H9 (cell line): Measurements from ENCODE around the gene SLC13A4. TPM values are rescaled to one million over a fixed set of nuclear protein-coding genes. Genes with fewer than 3 reads are reported as not detected.

Experiments
- DNase-seq: peaks from one replicate; pipeline ENCODE4 v3.0.0-alpha.2; 2017
- H2AFZ ChIP-seq: one replicate; pipeline ENCODE4 v1.6.1; 2013; ENCODE audit warnings: mild to moderate bottlenecking, low read length, control low read depth, moderate library complexity
- H2AK5ac ChIP-seq: 2 replicates; pipeline ENCODE4 v1.6.1; 2013; ENCODE audit warnings: low read length, control low read depth, mixed read lengths; ENCODE audit not compliant: insufficient read length
- H2BK120ac ChIP-seq: one replicate; pipeline ENCODE4 v1.6.1; 2013; ENCODE audit warnings: low read depth, mild to moderate bottlenecking, low read length, control low read depth, inconsistent platforms; ENCODE audit not compliant: poor library complexity, severe bottlenecking
- H2BK12ac ChIP-seq: 2 replicates; pipeline ENCODE4 v1.6.1; 2013; ENCODE audit warnings: low read length, control low read depth, mixed read lengths, low read depth; ENCODE audit not compliant: insufficient read length
- H2BK15ac ChIP-seq: 2 replicates; pipeline ENCODE4 v1.6.1; 2013; ENCODE audit warnings: low read depth, low read length, control low read depth
- H2BK20ac ChIP-seq: one replicate; pipeline ENCODE4 v1.6.1; 2013; ENCODE audit warnings: low read depth, mild to moderate bottlenecking, low read length, control low read depth, inconsistent platforms; ENCODE audit not compliant: poor library complexity, severe bottlenecking
- H2BK5ac ChIP-seq: 2 replicates; pipeline ENCODE4 v1.6.1; 2013; ENCODE audit warnings: low read length, control low read depth, mixed read lengths; ENCODE audit not compliant: insufficient read length
- H3K14ac ChIP-seq: 2 replicates; pipeline ENCODE4 v1.6.1; 2013; ENCODE audit warnings: low read length, control low read depth; ENCODE audit not compliant: insufficient read depth
- H3K18ac ChIP-seq: 2 replicates; pipeline ENCODE4 v1.6.1; 2013; ENCODE audit warnings: low read depth, mild to moderate bottlenecking, mixed read lengths, low read length, control low read depth; ENCODE audit not compliant: insufficient read length
- H3K23ac ChIP-seq: 2 replicates; pipeline ENCODE4 v1.6.1; 2013; ENCODE audit warnings: low read length, control low read depth, mixed read lengths, low read depth; ENCODE audit not compliant: insufficient read length
- H3K23me2 ChIP-seq: 2 replicates; pipeline ENCODE4 v1.6.1; 2013; ENCODE audit warnings: low read depth, mild to moderate bottlenecking, mixed read lengths, low read length, control low read depth; ENCODE audit not compliant: insufficient read length, poor library complexity, severe bottlenecking
- H3K27ac ChIP-seq: 2 replicates; pipeline ENCODE4 v1.5.1; 2013; ENCODE audit warnings: low read length, control low read depth, mixed read lengths, low read depth; ENCODE audit not compliant: insufficient read length
- H3K27me3 ChIP-seq: 2 replicates; pipeline ENCODE4 v1.6.1; 2013; ENCODE audit warnings: low read length, control low read depth, inconsistent platforms; ENCODE audit not compliant: insufficient read depth
- H3K4ac ChIP-seq: 2 replicates; pipeline ENCODE4 v1.6.1; 2013; ENCODE audit warnings: low read depth, mild to moderate bottlenecking, control low read depth, inconsistent platforms, low read length, moderate library complexity
- H3K4me1 ChIP-seq: 2 replicates; pipeline ENCODE4 v1.6.1; 2013; ENCODE audit warnings: low read length, control low read depth, inconsistent platforms; ENCODE audit not compliant: insufficient read depth
- H3K4me2 ChIP-seq: 2 replicates; pipeline ENCODE4 v1.6.1; 2013; ENCODE audit warnings: low read length, control low read depth, mixed read lengths; ENCODE audit not compliant: insufficient read length, insufficient read depth
- H3K56ac ChIP-seq: 2 replicates; pipeline ENCODE4 v1.6.1; 2013; ENCODE audit warnings: low read depth, mild to moderate bottlenecking, mixed read lengths, low read length, control low read depth; ENCODE audit not compliant: insufficient read length
- H3K79me1 ChIP-seq: 2 replicates; pipeline ENCODE4 v1.6.1; 2013; ENCODE audit warnings: low read depth, mild to moderate bottlenecking, moderate library complexity, low read length, control low read depth, inconsistent platforms; ENCODE audit not compliant: insufficient read depth, poor library complexity, severe bottlenecking
- H3K79me2 ChIP-seq: 2 replicates; pipeline ENCODE4 v1.6.1; 2013; ENCODE audit warnings: low read length, control low read depth, inconsistent platforms; ENCODE audit not compliant: insufficient read depth
- H3K9ac ChIP-seq: 2 replicates; pipeline ENCODE4 v1.6.1; 2013; ENCODE audit warnings: low read length, control low read depth, mixed read lengths; ENCODE audit not compliant: insufficient read length; ENCODE audit errors: extremely low read depth
- H3K9me3 ChIP-seq: one replicate; pipeline ENCODE4 v1.6.1; 2013; ENCODE audit warnings: low read depth, low read length, inconsistent platforms; ENCODE audit not compliant: control insufficient read depth
- H3T11ph ChIP-seq: one replicate; pipeline ENCODE4 v1.6.1; 2013; ENCODE audit warnings: mild to moderate bottlenecking, low read length, control low read depth, inconsistent platforms
- H4K20me1 ChIP-seq: one replicate; pipeline ENCODE4 v1.6.1; 2013; ENCODE audit not compliant: control insufficient read depth, insufficient read length, insufficient read depth
- H4K5ac ChIP-seq: 2 replicates; pipeline ENCODE4 v1.6.1; 2013; ENCODE audit warnings: low read depth, mild to moderate bottlenecking, mixed read lengths, low read length, control low read depth; ENCODE audit not compliant: insufficient read length
- H4K8ac ChIP-seq: replicated peaks from 2 replicates; pipeline ENCODE4 v1.6.1; 2013; ENCODE audit warnings: low read length, control low read depth, mixed read lengths, low read depth; ENCODE audit not compliant: insufficient read length
- H4K91ac ChIP-seq: 2 replicates; pipeline ENCODE4 v1.6.1; 2013; ENCODE audit warnings: low read depth, mild to moderate bottlenecking, moderate library complexity, mixed read lengths, low read length, control low read depth; ENCODE audit not compliant: insufficient read length
- H3K27ac Mint-ChIP-seq, 3 experiments: 2 replicates in 2 of 3; 3 replicates in 1 of 3; pipeline ENCODE4 v1.8.0; 2020 to 2021; ENCODE audit warnings: mixed read lengths in 3 of 3, mild to moderate bottlenecking in 1 of 3, moderate library complexity in 1 of 3
- H3K27me3 Mint-ChIP-seq: 2 replicates; pipeline ENCODE4 v1.8.0; 2021; ENCODE audit warnings: low read depth, mild to moderate bottlenecking, moderate library complexity, mixed read lengths
- H3K36me3 Mint-ChIP-seq, 3 experiments: 2 replicates in 2 of 3; 3 replicates in 1 of 3; pipeline ENCODE4 v1.8.0; 2020 to 2021; ENCODE audit warnings: low read depth in 3 of 3, mixed read lengths in 3 of 3; ENCODE audit not compliant: insufficient read depth in 1 of 3
- H3K4me1 Mint-ChIP-seq, 2 experiments: 2 replicates each; pipeline ENCODE4 v1.8.0; 2020; ENCODE audit warnings: mixed read lengths in 2 of 2
- H3K4me3 Mint-ChIP-seq, 2 experiments: 2 replicates in 1 of 2; 3 replicates in 1 of 2; pipeline ENCODE4 v1.8.0; 2020 to 2021; ENCODE audit warnings: mild to moderate bottlenecking in 2 of 2, mixed read lengths in 2 of 2, moderate library complexity in 1 of 2
- H3K9me3 Mint-ChIP-seq, 2 experiments: 2 replicates in 1 of 2; 3 replicates in 1 of 2; pipeline ENCODE4 v1.8.0; 2020; ENCODE audit warnings: mild to moderate bottlenecking in 2 of 2, mixed read lengths in 2 of 2, moderate library complexity in 1 of 2
- WGBS: extraction: QIAGEN DNeasy Blood & Tissue Kit; methylation state at CpG from one replicate; pipeline ENCODE4 v1.1.7; 2013; ENCODE audit warnings: missing lambda C conversion rate, low lambda C conversion rate, mixed read lengths; ENCODE audit not compliant: insufficient read length; ENCODE audit errors: extremely low coverage; 5-methylcytosine and 5-hydroxymethylcytosine counted together
- total RNA-seq: library from RNA; stranded (reverse); gene quantifications from 2 replicates; pipeline ENCODE4 v1.2.1, GENCODE V29; 2021
- TF ChIP-seq, protein P1 (sequence below): fragments of 200-600 bp; sonication (generic); conservative IDR thresholded peaks from 3 replicates; pipeline ENCODE4 v1.8.0; 2021; ENCODE audit warnings: antibody characterized with exemption, mild to moderate bottlenecking

Gene SLC13A4
- total RNA-seq, 1 experiment from 2014 or later, result 3.5 TPM

DNA sequence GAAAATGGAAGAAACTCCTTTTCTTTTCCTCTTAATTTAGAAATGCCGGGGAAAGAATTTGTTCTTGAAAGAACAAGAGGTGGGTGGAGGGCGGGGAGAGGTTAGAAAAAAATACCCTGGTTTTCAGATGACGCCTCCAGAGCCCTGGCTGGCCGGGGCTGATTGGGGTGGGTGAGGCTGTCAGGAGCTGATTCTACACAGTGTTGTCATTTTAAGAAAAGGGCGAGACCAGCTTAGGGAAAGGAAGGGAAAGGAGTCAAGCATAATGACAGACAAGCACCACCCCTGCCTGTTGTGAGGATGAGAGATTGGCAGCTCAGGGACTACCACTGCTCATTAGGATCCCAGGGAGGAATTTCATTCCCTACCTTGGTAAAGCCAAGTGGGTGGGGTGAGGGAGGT, 30.5 kb upstream of the SLC13A4 start:
- Mint-ChIP-seq H3K4me3 (no peak overlapping the region), H3K36me3 (peaks cover 3 to 10% (median 4%) of the 10 kb centered on the region in 3 experiments; a peak in 6 of 7 replicates), H3K9me3 (peaks cover 11 to 15% of the 10 kb centered on the region in 2 experiments; a peak in 4 of 5 replicates), H3K27me3 (no peaks in the 10 kb centered on the region), H3K27ac (peak overlapping the region; percentile 36 to 79 (median 61); a peak in 4 of 7 replicates), H3K4me1 (peaks cover 28 to 55% of the 10 kb centered on the region in 2 experiments)
- Histone ChIP-seq H3T11ph (no peak overlapping the region), H3K23me2 (no peaks in the 10 kb centered on the region), H2BK12ac (no peak overlapping the region), H3K79me1 (no peaks in the 10 kb centered on the region), H3K4ac (no peak overlapping the region), H3K56ac (no peak overlapping the region), H3K9me3 (no peaks in the 10 kb centered on the region), H3K14ac (no peak overlapping the region), H2BK15ac (no peak overlapping the region), H2BK120ac (no peak overlapping the region), H4K8ac (no peak overlapping the region), H4K91ac (no peak overlapping the region), H3K18ac (no peak overlapping the region), H3K27me3 (no peaks in the 10 kb centered on the region), H2AFZ (no peak overlapping the region), H2AK5ac (no peak overlapping the region), H3K4me2 (no peak overlapping the region), H3K4me1 (peaks cover 5% of the 10 kb centered on the region; the same call in 1 of the 2 replicates), H4K20me1 (no peaks in the 10 kb centered on the region), H3K27ac (no peak overlapping the region), H4K5ac (no peak overlapping the region), H2BK5ac (no peak overlapping the region), H3K9ac (no peak overlapping the region), H3K79me2 (no peaks in the 10 kb centered on the region), H2BK20ac (no peak overlapping the region), H3K23ac (no peak overlapping the region)
- WGBS, result no CpG with 5 or more reads among the region's 5 CpGs
- peak; percentile 44 for DNase-seq
- TF ChIP-seq, protein P1, sequence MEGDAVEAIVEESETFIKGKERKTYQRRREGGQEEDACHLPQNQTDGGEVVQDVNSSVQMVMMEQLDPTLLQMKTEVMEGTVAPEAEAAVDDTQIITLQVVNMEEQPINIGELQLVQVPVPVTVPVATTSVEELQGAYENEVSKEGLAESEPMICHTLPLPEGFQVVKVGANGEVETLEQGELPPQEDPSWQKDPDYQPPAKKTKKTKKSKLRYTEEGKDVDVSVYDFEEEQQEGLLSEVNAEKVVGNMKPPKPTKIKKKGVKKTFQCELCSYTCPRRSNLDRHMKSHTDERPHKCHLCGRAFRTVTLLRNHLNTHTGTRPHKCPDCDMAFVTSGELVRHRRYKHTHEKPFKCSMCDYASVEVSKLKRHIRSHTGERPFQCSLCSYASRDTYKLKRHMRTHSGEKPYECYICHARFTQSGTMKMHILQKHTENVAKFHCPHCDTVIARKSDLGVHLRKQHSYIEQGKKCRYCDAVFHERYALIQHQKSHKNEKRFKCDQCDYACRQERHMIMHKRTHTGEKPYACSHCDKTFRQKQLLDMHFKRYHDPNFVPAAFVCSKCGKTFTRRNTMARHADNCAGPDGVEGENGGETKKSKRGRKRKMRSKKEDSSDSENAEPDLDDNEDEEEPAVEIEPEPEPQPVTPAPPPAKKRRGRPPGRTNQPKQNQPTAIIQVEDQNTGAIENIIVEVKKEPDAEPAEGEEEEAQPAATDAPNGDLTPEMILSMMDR, result no peak
